ENCODE results near the gene GFI1B. TPM values are rescaled to one million over a fixed set of nuclear protein-coding genes. Genes with fewer than 3 reads are reported as not detected.

The GFI1B gene
- total RNA-seq, 1 experiment from 2014 or later = 0.79 TPM

DNA sequence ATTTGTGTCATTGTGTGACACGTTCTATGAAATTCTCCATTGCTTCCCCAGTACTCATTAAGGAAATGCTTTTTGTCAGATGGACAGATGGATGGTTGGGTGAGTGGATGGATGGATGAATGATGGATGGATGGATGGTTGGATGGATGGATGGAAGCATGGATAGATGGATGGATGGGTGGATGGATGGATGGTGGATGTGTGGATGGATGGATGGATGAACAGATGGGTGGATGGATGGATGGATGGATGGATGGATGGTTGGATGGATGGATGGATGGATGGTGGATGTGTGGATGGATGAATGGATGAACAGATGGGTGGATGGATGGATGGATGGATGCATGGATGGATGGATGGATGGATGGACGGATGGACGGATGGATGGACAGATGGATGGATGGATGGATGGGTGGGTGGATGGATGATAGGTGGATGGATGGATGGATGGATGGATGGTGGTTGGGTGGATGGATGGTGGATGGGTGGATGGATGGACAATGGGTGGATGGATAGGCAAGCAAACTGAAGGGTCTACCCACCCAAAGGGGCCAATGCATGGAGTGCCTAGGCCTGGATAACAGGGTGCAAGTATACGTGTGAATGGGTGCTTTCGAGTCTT, 28.3 kb downstream of the GFI1B start:
- Histone ChIP-seq H3K36me3 (ENCODE audit: control insufficient read depth, insufficient read depth, low read length) (no peaks in the 10 kb centered on the region), H3K4me3 (ENCODE audit: low read depth, low read length) (no peak overlapping the region), H3K9me3 (peaks cover 3% of the 10 kb centered on the region), H3K4me1 (no peaks in the 10 kb centered on the region), H3K27me3 (replicated peaks; ENCODE audit: control insufficient read depth, insufficient read depth, low read length) (no peaks in the 10 kb centered on the region)
- Mint-ChIP-seq H3K27ac (ENCODE audit: unreplicated experiment) (no peak overlapping the region), H3K4me1 (ENCODE audit: low read depth, unreplicated experiment) (no peaks in the 10 kb centered on the region), H3K36me3 (ENCODE audit: insufficient read depth, unreplicated experiment) (no peaks in the 10 kb centered on the region), H3K4me3 (ENCODE audit: unreplicated experiment) (no peak overlapping the region), H3K27me3 (ENCODE audit: insufficient read depth, unreplicated experiment) (peaks cover 16% of the 10 kb centered on the region), H3K9me3 (ENCODE audit: unreplicated experiment) (no peaks in the 10 kb centered on the region)
- CTCF ChIA-PET = no interaction called here
- no TSS peak for BruUV-seq (replicated peaks)
- intact Hi-C loops (cut with micrococcal nuclease; ENCODE audit: unreplicated experiment) = no loop called here
- no peak for DNase-seq
- POLR2A ChIA-PET = no interaction called here
- TF ChIP-seq, protein P1, sequence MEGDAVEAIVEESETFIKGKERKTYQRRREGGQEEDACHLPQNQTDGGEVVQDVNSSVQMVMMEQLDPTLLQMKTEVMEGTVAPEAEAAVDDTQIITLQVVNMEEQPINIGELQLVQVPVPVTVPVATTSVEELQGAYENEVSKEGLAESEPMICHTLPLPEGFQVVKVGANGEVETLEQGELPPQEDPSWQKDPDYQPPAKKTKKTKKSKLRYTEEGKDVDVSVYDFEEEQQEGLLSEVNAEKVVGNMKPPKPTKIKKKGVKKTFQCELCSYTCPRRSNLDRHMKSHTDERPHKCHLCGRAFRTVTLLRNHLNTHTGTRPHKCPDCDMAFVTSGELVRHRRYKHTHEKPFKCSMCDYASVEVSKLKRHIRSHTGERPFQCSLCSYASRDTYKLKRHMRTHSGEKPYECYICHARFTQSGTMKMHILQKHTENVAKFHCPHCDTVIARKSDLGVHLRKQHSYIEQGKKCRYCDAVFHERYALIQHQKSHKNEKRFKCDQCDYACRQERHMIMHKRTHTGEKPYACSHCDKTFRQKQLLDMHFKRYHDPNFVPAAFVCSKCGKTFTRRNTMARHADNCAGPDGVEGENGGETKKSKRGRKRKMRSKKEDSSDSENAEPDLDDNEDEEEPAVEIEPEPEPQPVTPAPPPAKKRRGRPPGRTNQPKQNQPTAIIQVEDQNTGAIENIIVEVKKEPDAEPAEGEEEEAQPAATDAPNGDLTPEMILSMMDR (IDR thresholded peaks at IDR 0.05; ENCODE audit: insufficient read depth in 1 of 2, low read depth in 1 of 2, low read length in 1 of 2, severe bottlenecking in 1 of 2, unreplicated experiment in 1 of 2) = no peak

DNA sequence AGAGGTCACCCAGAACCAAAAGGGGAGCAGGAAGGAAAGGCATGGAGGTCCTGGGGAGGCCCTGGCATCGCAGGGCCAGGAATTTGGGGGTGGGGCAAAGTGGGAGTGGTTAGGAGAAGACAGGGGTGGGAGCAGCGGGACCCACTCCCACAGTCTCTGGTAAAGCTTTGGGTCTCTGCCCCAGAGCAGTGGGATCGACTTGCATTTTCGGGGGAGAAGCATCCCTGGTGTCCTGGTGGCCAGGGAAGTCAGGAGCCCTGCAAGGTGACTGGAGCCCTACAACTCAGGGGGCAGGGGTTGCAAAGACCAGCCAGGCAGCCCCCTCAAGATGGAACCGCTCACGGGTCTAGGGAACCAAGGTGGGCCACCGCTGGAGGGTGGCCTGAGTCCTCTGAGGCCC, 29.9 kb downstream of the GFI1B start:
- POLR2A ChIA-PET = no interaction called here
- Histone ChIP-seq H3K36me3 (ENCODE audit: control insufficient read depth, insufficient read depth, low read length) (no peaks in the 10 kb centered on the region), H3K27me3 (replicated peaks; ENCODE audit: control insufficient read depth, insufficient read depth, low read length) (no peaks in the 10 kb centered on the region)

DNA sequence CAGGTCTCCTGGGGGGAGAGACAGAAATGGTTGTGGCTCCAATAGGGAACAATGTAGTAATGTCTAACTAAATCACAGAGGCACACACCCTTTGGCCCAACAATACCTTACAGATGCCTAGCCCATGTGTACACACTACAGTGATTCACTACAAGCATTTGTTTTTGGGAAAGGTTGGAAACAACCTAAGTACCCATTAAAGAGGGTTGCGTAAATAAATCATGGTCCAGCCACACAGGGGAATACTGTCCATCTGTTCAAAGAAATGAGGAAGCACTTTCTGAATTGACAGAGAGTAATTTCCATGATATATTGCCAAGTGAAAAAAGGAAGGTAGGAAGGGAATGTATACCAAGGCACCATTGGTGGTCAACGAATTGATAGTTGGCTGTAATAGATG, 30.3 kb downstream of the GFI1B start:
- no peak for DNase-seq
- H3K27ac Mint-ChIP-seq (ENCODE audit: unreplicated experiment) = no peak overlapping the region
- Histone ChIP-seq H3K9me3 (peaks cover 3% of the 10 kb centered on the region), H3K36me3 (ENCODE audit: control insufficient read depth, insufficient read depth, low read length) (no peaks in the 10 kb centered on the region), H3K4me3 (ENCODE audit: low read depth, low read length) (no peak overlapping the region), H3K27me3 (replicated peaks; ENCODE audit: control insufficient read depth, insufficient read depth, low read length) (no peaks in the 10 kb centered on the region), H3K4me1 (no peaks in the 10 kb centered on the region)
- TF ChIP-seq, protein P1 (IDR thresholded peaks at IDR 0.05; ENCODE audit: insufficient read depth in 1 of 2, low read depth in 1 of 2, low read length in 1 of 2, severe bottlenecking in 1 of 2, unreplicated experiment in 1 of 2) = no peak
- no TSS peak for BruUV-seq (replicated peaks)
- ChIA-PET POLR2A (no interaction called here), CTCF (no interaction called here)
- no peak overlapping the region for H3K4me3 Mint-ChIP-seq (ENCODE audit: unreplicated experiment)
- intact Hi-C loops (cut with micrococcal nuclease; ENCODE audit: unreplicated experiment) = no loop called here
- H3K9me3 Mint-ChIP-seq (ENCODE audit: unreplicated experiment) = no peaks in the 10 kb centered on the region
- H3K27me3 Mint-ChIP-seq (ENCODE audit: insufficient read depth, unreplicated experiment) = peaks cover 16% of the 10 kb centered on the region
- H3K36me3 Mint-ChIP-seq (ENCODE audit: insufficient read depth, unreplicated experiment) = no peaks in the 10 kb centered on the region
- no peaks in the 10 kb centered on the region for H3K4me1 Mint-ChIP-seq (ENCODE audit: low read depth, unreplicated experiment)

More for the DNA sequence above, 29.9 kb downstream of the GFI1B start:
- H3K4me1 ChIP-seq = no peaks in the 10 kb centered on the region
- Mint-ChIP-seq H3K27ac (ENCODE audit: unreplicated experiment) (no peak overlapping the region), H3K27me3 (ENCODE audit: insufficient read depth, unreplicated experiment) (peaks cover 16% of the 10 kb centered on the region), H3K4me1 (ENCODE audit: low read depth, unreplicated experiment) (no peaks in the 10 kb centered on the region), H3K9me3 (ENCODE audit: unreplicated experiment) (no peaks in the 10 kb centered on the region), H3K36me3 (ENCODE audit: insufficient read depth, unreplicated experiment) (no peaks in the 10 kb centered on the region), H3K4me3 (ENCODE audit: unreplicated experiment) (no peak overlapping the region)
- TF ChIP-seq, protein P1 (IDR thresholded peaks at IDR 0.05; ENCODE audit: insufficient read depth in 1 of 2, low read depth in 1 of 2, low read length in 1 of 2, severe bottlenecking in 1 of 2, unreplicated experiment in 1 of 2) = no peak
- no peak overlapping the region for H3K4me3 ChIP-seq (ENCODE audit: low read depth, low read length)
- H3K9me3 ChIP-seq = peaks cover 3% of the 10 kb centered on the region
- CTCF ChIA-PET = no interaction called here
- DNase-seq = no peak
- intact Hi-C loops (cut with micrococcal nuclease; ENCODE audit: unreplicated experiment) = no loop called here
- no TSS peak for BruUV-seq (replicated peaks)
